CD8-positive, alpha-beta memory T cell (primary cell): ENCODE results near the gene SACM1L. TPM values are rescaled to one million over a fixed set of nuclear protein-coding genes. Genes with fewer than 3 reads are reported as not detected.
A peak's percentile ranks its signal among the peaks of the same experiment; 100 is the strongest.
"Not testable (repeated sequence)": the region's sequence is repeated elsewhere in the genome, so short reads cannot be mapped to it uniquely, and the experiment has no call there.

Experiments used
- CTCF ChIA-PET: fragments of 350-600 bp; sonication (Branson Sonifier 250); formaldehyde crosslinking; loops from one replicate; lab custom pipeline; 2021; ENCODE audit warnings: antibody characterized with exemption; lab: Charles Lee
- POLR2A ChIA-PET: fragments of 350-600 bp; sonication (Branson Sonifier 250); formaldehyde crosslinking; loops from one replicate; lab custom pipeline; 2021; ENCODE audit warnings: antibody characterized with exemption; lab: Charles Lee
- DNase-seq, 5 donors: peaks; one replicate each; pipeline versions ENCODE4 v3.0.0 to v3.0.0-alpha.2; 2020 to 2022; ENCODE audit warnings: mixed read lengths in 1 of 5
- H3K27ac ChIP-seq: one replicate; pipeline ENCODE4 v1.7.0; 2013; ENCODE audit warnings: low read depth, mild to moderate bottlenecking, low read length, moderate library complexity
- H3K27me3 ChIP-seq: 2 replicates; pipeline ENCODE4 v1.7.0; 2013; ENCODE audit warnings: low read length, mild to moderate bottlenecking; ENCODE audit not compliant: insufficient read depth, poor library complexity, severe bottlenecking
- H3K36me3 ChIP-seq: 2 replicates; pipeline ENCODE4 v1.7.0; 2013; ENCODE audit warnings: mild to moderate bottlenecking, low read length, moderate library complexity; ENCODE audit not compliant: insufficient read depth
- H3K4me1 ChIP-seq: 2 replicates; pipeline ENCODE4 v1.7.0; 2013; ENCODE audit warnings: mild to moderate bottlenecking, low read length, moderate library complexity; ENCODE audit not compliant: insufficient read depth
- H3K4me3 ChIP-seq: 2 replicates; pipeline ENCODE4 v1.7.0; 2013; ENCODE audit warnings: mild to moderate bottlenecking, low read length
- H3K9me3 ChIP-seq: 2 replicates; pipeline ENCODE4 v1.7.0; 2013; ENCODE audit warnings: mild to moderate bottlenecking, low read length
- H3K27ac Mint-ChIP-seq, 8 donors: one replicate each; pipeline ENCODE4 v1.8.0; 2020 to 2021; ENCODE audit warnings: mixed read lengths in 8 of 8, mild to moderate bottlenecking in 6 of 8, inconsistent platforms in 3 of 8, moderate library complexity in 3 of 8
- H3K27me3 Mint-ChIP-seq, 2 donors: one replicate each; pipeline ENCODE4 v1.8.0; 2020 to 2021; ENCODE audit warnings: mixed read lengths in 2 of 2, mild to moderate bottlenecking in 1 of 2, moderate library complexity in 1 of 2
- H3K36me3 Mint-ChIP-seq, 3 donors: one replicate each; pipeline ENCODE4 v1.8.0; 2020 to 2021; ENCODE audit warnings: mixed read lengths in 3 of 3, inconsistent platforms in 1 of 3, mild to moderate bottlenecking in 1 of 3
- H3K4me1 Mint-ChIP-seq, 3 donors: one replicate each; pipeline ENCODE4 v1.8.0; 2020 to 2021; ENCODE audit warnings: mixed read lengths in 3 of 3, inconsistent platforms in 1 of 3, mild to moderate bottlenecking in 1 of 3
- H3K4me3 Mint-ChIP-seq, 7 donors: one replicate each; pipeline ENCODE4 v1.8.0; 2020 to 2021; ENCODE audit warnings: mixed read lengths in 7 of 7, mild to moderate bottlenecking in 6 of 7, moderate library complexity in 4 of 7, inconsistent platforms in 2 of 7
- H3K9me3 Mint-ChIP-seq, 5 donors: one replicate each; pipeline ENCODE4 v1.8.0; 2020 to 2022; ENCODE audit warnings: mixed read lengths in 5 of 5, mild to moderate bottlenecking in 3 of 5, moderate library complexity in 2 of 5, inconsistent platforms in 1 of 5
- polyA plus RNA-seq: library from polyadenylated mRNA; unstranded; fragments of 300-500 nt; fragmentation: Illumina TruSeq; gene quantifications from one replicate; pipeline ENCODE4 v1.2.3, GENCODE V29; 2021
- total RNA-seq, 2 experiments: library from RNA; stranded (reverse); gene quantifications; one replicate each; pipeline ENCODE4 v1.2.3, GENCODE V29; 2021

SACM1L gene
- total and polyA plus RNA-seq, 3 experiments from 2014 or later: 41.0 to 79.1 (median 78.7) TPM

DNA sequence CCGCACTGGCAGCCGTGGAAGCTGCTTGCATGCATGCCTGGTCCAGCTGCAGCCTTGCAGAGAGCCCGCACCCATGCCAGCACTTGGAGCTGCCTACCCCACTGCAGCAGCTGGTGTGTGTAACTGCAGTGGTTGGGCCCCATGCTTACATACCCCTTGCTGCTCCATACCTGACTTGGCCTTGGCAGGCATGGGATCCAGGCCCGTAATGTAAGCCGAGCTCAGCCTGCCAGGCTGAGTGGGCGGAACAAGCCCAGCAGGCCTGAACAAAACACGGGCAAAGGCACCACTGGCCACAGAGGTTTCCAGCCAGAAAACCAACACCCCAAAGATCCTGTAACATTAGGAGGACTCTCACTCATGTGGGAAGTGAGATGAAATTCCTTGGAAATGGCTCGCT, 58.9 kb downstream of the SACM1L start:
- Mint-ChIP-seq H3K27ac (peak overlapping the region in 1 of 8 donors; percentile 72), H3K4me3 (no peak overlapping the region), H3K9me3 (peaks cover 0 to 2% (median 0%) of the 10 kb centered on the region in 5 donors), H3K4me1 (peaks cover 0 to 3% (median 0%) of the 10 kb centered on the region in 3 donors), H3K36me3 (peaks cover 0 to 45% (median 8%) of the 10 kb centered on the region in 3 donors), H3K27me3 (no peaks in the 10 kb centered on the region)
- no peak for DNase-seq
- peaks cover 15% of the 10 kb centered on the region for H3K36me3 ChIP-seq
- ChIA-PET POLR2A (no interaction called here), CTCF (interaction anchor here (1.1 kb wide), 1 partner anchor 17 kb away, joined by 3 read pairs; no protein-coding TSS in a partner anchor)
- H3K27me3 ChIP-seq: no peaks in the 10 kb centered on the region
- H3K9me3 ChIP-seq: no peaks in the 10 kb centered on the region
- H3K4me1 ChIP-seq: no peaks in the 10 kb centered on the region
- no peak overlapping the region for H3K27ac ChIP-seq
- no peak overlapping the region for H3K4me3 ChIP-seq

DNA sequence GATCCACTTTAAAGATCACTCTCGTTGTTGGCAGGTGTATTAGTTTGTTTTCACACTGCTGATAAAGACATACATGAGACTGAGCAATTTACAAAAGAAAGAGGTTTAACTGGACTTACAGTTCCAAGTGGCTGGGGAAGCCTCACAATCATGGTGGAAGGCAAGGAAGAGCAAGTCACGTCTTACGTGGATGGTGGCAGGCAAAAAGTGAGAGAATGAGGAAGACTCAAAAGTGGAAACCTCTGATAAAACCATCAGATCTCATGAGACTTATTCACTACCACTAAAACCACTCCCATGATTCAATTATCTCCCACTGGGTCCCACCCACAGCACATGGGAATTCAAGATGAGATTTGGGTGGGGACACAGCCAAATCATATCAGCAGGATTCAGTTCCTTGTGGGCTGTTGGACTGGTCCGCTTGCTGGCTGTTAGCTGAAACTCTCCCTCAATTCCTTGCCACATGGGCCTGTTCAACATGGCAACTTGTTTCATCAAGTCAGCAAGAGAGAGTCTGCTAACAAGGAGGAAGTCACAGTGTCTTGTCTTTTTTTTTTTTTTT, 59.9 kb downstream of the SACM1L start:
- peak overlapping the region in 1 of 8 donors; percentile 0 for H3K27ac Mint-ChIP-seq
- H3K36me3 ChIP-seq, H3K4me1 ChIP-seq, H3K27me3 ChIP-seq, H3K9me3 ChIP-seq, H3K9me3 Mint-ChIP-seq, POLR2A ChIA-PET, H3K4me3 ChIP-seq, H3K4me3 Mint-ChIP-seq, DNase-seq, H3K27me3 Mint-ChIP-seq, H3K4me1 Mint-ChIP-seq, H3K27ac ChIP-seq: not testable (repeated sequence)
- CTCF ChIA-PET: interaction anchor here (1.9 kb wide), 1 partner anchor 12 kb away, joined by 8 read pairs; no protein-coding TSS in a partner anchor
- peaks cover 0 to 34% (median 10%) of the 10 kb centered on the region in 3 donors for H3K36me3 Mint-ChIP-seq

DNA sequence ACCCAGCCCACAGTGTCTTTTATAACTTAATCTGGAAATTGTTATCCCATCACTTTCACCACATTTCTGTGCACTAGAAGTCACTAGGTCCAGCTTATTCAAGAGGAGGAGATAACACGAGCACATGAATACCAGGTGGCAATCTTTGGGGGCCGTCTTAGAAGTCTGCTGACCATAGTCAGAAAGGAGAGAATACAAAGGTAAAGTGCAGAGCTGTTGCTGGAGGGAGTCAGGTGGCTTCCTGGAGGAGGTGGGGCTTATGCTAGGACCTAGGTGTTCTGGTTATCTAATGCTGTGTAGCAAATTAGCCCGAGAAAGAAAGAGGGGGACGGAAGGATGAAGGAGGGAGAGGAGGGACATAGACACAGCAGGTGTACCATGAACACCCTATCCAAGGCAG, 60.7 kb downstream of the SACM1L start:
- H3K36me3 ChIP-seq: peaks cover 4% of the 10 kb centered on the region
- no peaks in the 10 kb centered on the region for H3K27me3 ChIP-seq
- Mint-ChIP-seq H3K27me3 (no peaks in the 10 kb centered on the region), H3K4me3 (no peak overlapping the region), H3K27ac (peak overlapping the region in 1 of 8 donors; percentile 11), H3K36me3 (peaks cover 0 to 29% (median 13%) of the 10 kb centered on the region in 3 donors), H3K4me1 (peaks cover 0 to 3% (median 0%) of the 10 kb centered on the region in 3 donors), H3K9me3 (peaks cover 0 to 2% (median 0%) of the 10 kb centered on the region in 5 donors)
- no peaks in the 10 kb centered on the region for H3K4me1 ChIP-seq
- ChIA-PET POLR2A (no interaction called here), CTCF (interaction anchor here (1.9 kb wide), 1 partner anchor 11 kb away, joined by 8 read pairs; no protein-coding TSS in a partner anchor)
- H3K4me3 ChIP-seq: no peak overlapping the region
- no peak overlapping the region for H3K27ac ChIP-seq
- no peak for DNase-seq
- H3K9me3 ChIP-seq: no peaks in the 10 kb centered on the region

DNA sequence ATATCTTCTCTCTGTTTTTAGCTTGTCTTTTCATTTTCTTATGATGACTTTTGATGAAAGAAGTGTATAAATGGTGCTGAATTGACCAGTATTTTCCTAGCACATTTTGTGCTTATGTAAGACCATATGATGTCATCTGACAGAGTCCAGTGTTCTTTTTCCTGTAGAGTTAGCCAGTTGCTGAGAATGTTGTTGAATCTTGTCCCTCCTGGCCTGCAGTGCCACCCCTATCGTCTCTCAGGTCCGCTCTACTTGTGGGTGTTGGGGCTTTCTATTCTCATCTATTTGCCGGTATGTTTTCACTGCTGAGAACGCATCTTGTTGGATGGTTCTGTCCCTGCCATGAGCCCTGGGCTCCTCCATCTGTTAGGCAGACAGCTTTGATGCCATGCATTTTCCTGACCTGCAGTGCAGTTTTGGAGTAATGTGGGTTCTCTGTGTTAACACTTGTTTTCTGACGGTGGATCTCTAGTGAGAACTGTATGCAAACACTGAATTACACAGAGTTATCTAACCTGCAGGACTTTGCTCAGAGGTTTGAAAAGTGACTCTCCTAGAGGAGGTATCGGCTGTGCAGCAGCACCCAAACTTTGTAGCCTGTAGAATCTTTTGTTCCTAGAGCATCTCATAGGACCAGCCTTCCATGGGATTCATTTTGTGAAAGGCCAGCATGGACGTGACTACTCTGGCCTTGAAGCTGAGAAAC, 62.5 kb downstream of the SACM1L start:
- peaks cover 0 to 3% (median 0%) of the 10 kb centered on the region in 3 donors for H3K4me1 Mint-ChIP-seq
- no peaks in the 10 kb centered on the region for H3K27me3 Mint-ChIP-seq
- H3K27me3 ChIP-seq: no peaks in the 10 kb centered on the region
- no peak overlapping the region for H3K4me3 ChIP-seq
- H3K36me3 ChIP-seq: no peaks in the 10 kb centered on the region
- no peaks in the 10 kb centered on the region for H3K9me3 ChIP-seq
- peaks cover 0 to 13% (median 7%) of the 10 kb centered on the region in 3 donors for H3K36me3 Mint-ChIP-seq
- no peak for DNase-seq
- ChIA-PET POLR2A (no interaction called here), CTCF (no interaction called here)
- H3K9me3 Mint-ChIP-seq: no peaks in the 10 kb centered on the region
- H3K4me3 Mint-ChIP-seq: no peak overlapping the region
- no peak overlapping the region for H3K27ac Mint-ChIP-seq
- no peaks in the 10 kb centered on the region for H3K4me1 ChIP-seq
- H3K27ac ChIP-seq: no peak overlapping the region

DNA sequence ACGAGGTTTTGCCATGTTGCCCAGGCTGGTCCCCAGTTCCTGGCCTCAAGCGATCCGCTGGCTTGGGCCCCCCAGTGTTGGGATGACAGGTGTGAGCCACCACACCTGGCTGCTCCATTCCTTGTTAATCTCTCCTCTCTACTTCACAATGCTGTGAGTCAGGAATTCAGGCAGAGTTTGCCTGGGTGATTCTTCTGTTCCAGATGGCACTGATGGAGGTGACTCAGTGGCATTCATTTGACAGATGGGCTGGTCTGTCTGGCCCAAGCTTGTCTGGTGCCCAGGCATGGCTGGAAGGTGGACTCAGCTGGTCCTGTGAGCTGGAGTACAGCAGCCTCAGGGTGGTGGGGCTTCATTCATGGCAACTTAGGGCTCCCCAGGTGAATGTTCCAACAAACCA, 63.9 kb downstream of the SACM1L start:
- H3K9me3 ChIP-seq: no peaks in the 10 kb centered on the region
- H3K4me1 ChIP-seq: no peaks in the 10 kb centered on the region
- CTCF ChIA-PET: no interaction called here
- no peak overlapping the region for H3K27ac Mint-ChIP-seq
- no peak for DNase-seq
- peaks cover 0 to 3% (median 0%) of the 10 kb centered on the region in 3 donors for H3K4me1 Mint-ChIP-seq
- H3K27me3 Mint-ChIP-seq: no peaks in the 10 kb centered on the region
- POLR2A ChIA-PET: no interaction called here
- H3K36me3 Mint-ChIP-seq: peaks cover 0 to 5% (median 3%) of the 10 kb centered on the region in 3 donors
- no peak overlapping the region for H3K27ac ChIP-seq
- no peaks in the 10 kb centered on the region for H3K27me3 ChIP-seq
- peak overlapping the region in 1 of 7 donors; percentile 32 for H3K4me3 Mint-ChIP-seq
- H3K4me3 ChIP-seq: no peak overlapping the region
- H3K9me3 Mint-ChIP-seq: no peaks in the 10 kb centered on the region
- H3K36me3 ChIP-seq: no peaks in the 10 kb centered on the region

DNA sequence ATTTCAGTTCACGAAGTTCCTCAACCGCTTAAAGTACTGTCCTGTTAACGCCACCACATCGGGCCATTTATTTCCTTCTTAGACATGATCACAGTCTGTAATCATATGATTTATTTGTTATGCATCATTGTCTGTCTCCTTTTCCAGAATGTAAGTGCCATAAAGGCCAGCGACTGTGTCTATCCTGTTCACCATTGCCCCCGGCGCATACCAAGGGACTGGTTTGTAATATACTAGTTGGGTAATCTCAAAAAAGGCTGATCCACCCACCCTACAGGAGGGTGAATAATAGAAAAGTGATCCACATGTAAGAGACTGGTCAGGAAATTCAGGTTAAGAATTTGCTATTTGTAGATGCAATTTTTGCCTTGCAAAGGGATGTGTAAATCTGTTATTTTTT, 65.3 kb downstream of the SACM1L start:
- ChIA-PET CTCF (interaction anchor here (1.1 kb wide), 1 partner anchor 167 kb away, joined by 3 read pairs; no protein-coding TSS in a partner anchor), POLR2A (no interaction called here)
- Mint-ChIP-seq H3K4me3 (no peak overlapping the region), H3K36me3 (peaks cover 0 to 5% (median 0%) of the 10 kb centered on the region in 3 donors), H3K9me3 (no peaks in the 10 kb centered on the region), H3K27ac (peak overlapping the region in 2 of 8 donors; percentile 0 to 52), H3K27me3 (no peaks in the 10 kb centered on the region), H3K4me1 (no peaks in the 10 kb centered on the region)
- Histone ChIP-seq H3K4me1 (no peaks in the 10 kb centered on the region), H3K27me3 (no peaks in the 10 kb centered on the region), H3K4me3 (no peak overlapping the region), H3K9me3 (no peaks in the 10 kb centered on the region), H3K36me3 (no peaks in the 10 kb centered on the region), H3K27ac (no peak overlapping the region)
- no peak for DNase-seq

DNA sequence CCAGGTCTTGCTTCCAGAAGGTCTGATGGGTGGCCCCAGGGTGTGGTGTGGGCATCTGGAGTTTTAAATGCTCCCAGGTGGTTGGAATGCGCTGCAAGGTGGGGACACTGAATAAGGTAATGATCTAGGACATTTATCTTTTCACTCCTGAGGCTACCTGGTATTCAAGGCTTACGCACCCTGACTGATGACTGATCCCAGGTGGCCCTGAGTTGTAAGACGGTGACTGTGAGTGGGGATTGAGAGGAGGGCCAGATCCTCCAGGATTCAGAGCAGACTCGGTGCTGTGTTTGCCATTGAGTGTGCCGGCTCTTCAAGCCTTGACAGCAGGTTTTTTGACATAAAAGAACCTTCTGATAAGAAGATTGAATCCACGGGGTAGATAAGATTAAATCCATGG, 66.9 kb downstream of the SACM1L start:
- Mint-ChIP-seq H3K36me3 (peaks cover 0 to 5% (median 0%) of the 10 kb centered on the region in 3 donors), H3K4me1 (peaks cover 0 to 1% (median under 1%) of the 10 kb centered on the region in 3 donors), H3K9me3 (no peaks in the 10 kb centered on the region), H3K27me3 (no peaks in the 10 kb centered on the region), H3K4me3 (no peak overlapping the region), H3K27ac (no peak overlapping the region)
- no peaks in the 10 kb centered on the region for H3K27me3 ChIP-seq
- no peaks in the 10 kb centered on the region for H3K36me3 ChIP-seq
- H3K4me3 ChIP-seq: no peak overlapping the region
- ChIA-PET POLR2A (no interaction called here), CTCF (no interaction called here)
- H3K27ac ChIP-seq: no peak overlapping the region
- H3K9me3 ChIP-seq: no peaks in the 10 kb centered on the region
- H3K4me1 ChIP-seq: no peaks in the 10 kb centered on the region
- no peak for DNase-seq

DNA sequence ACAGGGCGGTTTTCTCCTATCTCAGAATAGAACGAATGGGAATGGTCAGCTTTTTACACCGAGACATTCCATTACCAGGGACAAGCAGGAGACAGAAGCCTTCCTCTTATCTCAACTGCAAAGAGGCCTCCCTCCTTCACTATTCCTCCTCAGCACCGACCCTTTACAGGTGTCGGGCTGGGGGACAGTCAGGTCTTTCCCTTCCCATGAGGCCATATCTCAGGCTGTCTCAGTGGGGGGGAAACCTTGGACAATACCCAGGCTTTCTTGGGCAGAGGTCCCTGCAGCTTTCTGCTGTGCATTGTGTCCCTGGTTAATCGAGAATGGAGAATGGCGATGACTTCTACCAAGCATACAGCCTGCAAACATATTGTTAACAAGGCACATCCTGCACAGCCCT, 67.9 kb downstream of the SACM1L start:
- DNase-seq, H3K36me3 Mint-ChIP-seq, H3K9me3 Mint-ChIP-seq, H3K4me3 Mint-ChIP-seq, H3K36me3 ChIP-seq, H3K27me3 Mint-ChIP-seq, H3K9me3 ChIP-seq, H3K27ac ChIP-seq, H3K4me1 ChIP-seq, H3K27ac Mint-ChIP-seq, H3K27me3 ChIP-seq, CTCF ChIA-PET, POLR2A ChIA-PET, H3K4me1 Mint-ChIP-seq, H3K4me3 ChIP-seq: not testable (repeated sequence)
